22Rv1 (cell line): ENCODE data around the gene THAP11.
A peak's percentile ranks its signal among the peaks of the same experiment; 100 is the strongest.

Source experiments
- H3K27ac ChIP-seq: fragments of 450-650 bp; 2 replicates; pipeline ENCODE4 v1.5.1; 2017
- ZFX ChIP-seq: fragments of 450-650 bp; IDR thresholded peaks from 2 replicates; pipeline ENCODE4 v1.6.1; 2017; ENCODE audit warnings: antibody characterized with exemption, borderline replicate concordance
- TF ChIP-seq, protein P1 (sequence below): fragments of 450-650 bp; IDR thresholded peaks from 2 replicates; pipeline ENCODE4 v1.5.1; 2017; ENCODE audit warnings: mild to moderate bottlenecking

Gene THAP11

GRCh38 chr16:67880584-67880983 lies 38.5 kb downstream of the THAP11 start:
- TF ChIP-seq ZFX, result no peak
- TF ChIP-seq, protein P1, sequence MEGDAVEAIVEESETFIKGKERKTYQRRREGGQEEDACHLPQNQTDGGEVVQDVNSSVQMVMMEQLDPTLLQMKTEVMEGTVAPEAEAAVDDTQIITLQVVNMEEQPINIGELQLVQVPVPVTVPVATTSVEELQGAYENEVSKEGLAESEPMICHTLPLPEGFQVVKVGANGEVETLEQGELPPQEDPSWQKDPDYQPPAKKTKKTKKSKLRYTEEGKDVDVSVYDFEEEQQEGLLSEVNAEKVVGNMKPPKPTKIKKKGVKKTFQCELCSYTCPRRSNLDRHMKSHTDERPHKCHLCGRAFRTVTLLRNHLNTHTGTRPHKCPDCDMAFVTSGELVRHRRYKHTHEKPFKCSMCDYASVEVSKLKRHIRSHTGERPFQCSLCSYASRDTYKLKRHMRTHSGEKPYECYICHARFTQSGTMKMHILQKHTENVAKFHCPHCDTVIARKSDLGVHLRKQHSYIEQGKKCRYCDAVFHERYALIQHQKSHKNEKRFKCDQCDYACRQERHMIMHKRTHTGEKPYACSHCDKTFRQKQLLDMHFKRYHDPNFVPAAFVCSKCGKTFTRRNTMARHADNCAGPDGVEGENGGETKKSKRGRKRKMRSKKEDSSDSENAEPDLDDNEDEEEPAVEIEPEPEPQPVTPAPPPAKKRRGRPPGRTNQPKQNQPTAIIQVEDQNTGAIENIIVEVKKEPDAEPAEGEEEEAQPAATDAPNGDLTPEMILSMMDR, result no peak
- H3K27ac ChIP-seq, result no peak overlapping the region

DNA sequence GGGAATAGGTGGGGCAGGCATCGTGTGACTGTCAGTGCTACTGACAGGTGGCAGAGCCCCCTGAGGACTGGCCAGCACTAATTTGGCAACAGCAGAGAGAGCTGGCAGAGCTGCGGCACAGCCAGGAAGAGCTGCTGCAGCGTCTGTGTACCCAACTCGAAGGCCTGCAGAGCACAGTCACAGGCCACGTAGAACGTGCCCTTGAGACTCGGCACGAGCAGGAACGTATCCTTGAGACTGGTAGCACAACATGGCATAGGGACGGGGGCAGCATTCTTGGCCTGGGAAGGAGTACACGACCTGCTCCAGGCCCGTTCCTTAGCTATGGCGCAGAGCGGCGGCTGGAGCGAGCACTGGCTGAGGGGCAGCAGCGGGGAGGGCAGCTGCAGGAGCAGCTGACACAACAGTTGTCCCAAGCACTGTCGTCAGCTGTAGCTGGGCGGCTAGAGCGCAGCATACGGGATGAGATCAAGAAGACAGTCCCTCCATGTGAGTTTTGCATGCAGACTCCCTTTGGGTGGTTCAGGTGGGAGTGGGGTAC lies 39.6 kb downstream of the THAP11 start:
- H3K27ac ChIP-seq, result no peak overlapping the region
- TF ChIP-seq ZFX, result no peak
- TF ChIP-seq, protein P1, result no peak

DNA sequence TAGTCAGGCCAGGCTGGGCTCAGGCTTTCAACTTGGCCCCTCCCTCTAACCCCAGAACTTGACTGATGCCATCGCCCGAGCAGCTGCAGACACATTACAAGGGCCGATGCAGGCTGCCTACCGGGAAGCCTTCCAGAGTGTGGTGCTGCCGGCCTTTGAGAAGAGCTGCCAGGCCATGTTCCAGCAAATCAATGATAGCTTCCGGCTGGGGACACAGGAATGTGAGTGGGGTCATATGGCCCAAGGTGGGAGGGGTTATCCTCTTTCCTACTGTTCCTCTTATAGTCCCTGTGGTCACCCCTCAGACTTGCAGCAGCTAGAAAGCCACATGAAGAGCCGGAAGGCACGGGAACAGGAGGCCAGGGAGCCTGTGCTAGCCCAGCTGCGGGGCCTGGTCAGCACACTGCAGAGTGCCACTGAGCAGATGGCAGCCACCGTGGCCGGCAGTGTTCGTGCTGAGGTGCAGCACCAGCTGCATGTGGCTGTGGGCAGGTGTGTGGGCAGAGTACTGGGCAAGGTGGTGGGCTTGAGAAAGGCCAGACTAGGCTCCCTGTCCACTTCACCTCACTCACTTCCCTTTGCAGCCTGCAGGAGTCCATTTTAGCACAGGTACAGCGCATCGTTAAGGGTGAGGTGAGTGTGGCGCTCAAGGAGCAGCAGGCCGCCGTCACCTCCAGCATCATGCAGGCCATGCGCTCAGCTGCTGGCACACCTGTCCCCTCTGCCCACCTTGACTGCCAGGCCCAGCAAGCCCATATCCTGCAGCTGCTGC lies 40.4 kb downstream of the THAP11 start:
- TF ChIP-seq, protein P1, result no peak
- no peak for TF ChIP-seq ZFX
- no peak overlapping the region for H3K27ac ChIP-seq

DNA sequence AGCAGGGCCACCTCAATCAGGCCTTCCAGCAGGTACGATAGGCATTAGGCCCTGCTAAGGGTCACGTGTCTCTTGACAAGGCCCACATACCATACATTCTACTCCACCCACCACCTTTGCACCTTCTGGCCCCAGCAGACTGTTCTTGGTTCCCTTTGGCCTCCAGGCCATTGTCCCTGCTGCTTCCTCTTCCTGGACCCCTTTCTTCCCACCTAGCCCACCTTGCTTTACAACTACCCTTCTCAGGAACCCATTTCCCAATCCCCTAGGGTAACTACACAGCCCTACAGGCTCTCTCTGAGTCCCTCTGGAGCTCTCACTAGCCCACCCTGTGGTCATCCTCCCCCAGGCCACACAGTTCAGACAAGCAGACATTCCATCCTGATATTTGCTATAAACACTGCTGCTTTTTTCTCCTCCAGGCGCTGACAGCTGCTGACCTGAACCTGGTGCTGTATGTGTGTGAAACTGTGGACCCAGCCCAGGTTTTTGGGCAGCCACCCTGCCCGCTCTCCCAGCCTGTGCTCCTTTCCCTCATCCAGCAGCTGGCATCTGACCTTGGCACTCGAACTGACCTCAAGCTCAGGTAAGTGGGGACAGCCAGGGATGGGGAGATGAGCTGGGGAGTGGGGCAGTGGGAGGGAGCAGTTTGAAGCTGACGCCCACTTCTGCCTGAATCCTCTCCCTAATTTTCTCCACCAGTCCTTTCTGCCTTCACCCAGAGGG lies 41.2 kb downstream of the THAP11 start:
- no peak overlapping the region; the same call in 1 of the 2 replicates for H3K27ac ChIP-seq

DNA sequence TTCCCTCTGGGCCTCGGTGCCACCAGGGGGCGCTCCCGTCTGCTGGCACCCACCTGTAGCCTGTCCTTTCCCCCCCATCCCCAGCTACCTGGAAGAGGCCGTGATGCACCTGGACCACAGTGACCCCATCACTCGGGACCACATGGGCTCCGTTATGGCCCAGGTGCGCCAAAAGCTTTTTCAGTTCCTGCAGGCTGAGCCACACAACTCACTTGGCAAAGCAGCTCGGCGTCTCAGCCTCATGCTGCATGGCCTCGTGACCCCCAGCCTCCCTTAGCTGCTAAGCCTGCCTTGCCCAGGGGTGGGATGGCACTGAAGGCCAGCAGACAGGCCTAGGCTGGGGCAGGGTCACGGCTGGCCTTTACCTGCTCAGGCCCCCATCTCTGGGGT lies 41.7 kb downstream of the THAP11 start:
- TF ChIP-seq, protein P1, result peak; percentile 96
- TF ChIP-seq ZFX, result no peak
- peak overlapping the region; percentile 29; the same call in 1 of the 2 replicates for H3K27ac ChIP-seq

More for the DNA sequence above, 41.2 kb downstream of the THAP11 start:
- no peak for TF ChIP-seq ZFX
- TF ChIP-seq, protein P1, result no peak

DNA sequence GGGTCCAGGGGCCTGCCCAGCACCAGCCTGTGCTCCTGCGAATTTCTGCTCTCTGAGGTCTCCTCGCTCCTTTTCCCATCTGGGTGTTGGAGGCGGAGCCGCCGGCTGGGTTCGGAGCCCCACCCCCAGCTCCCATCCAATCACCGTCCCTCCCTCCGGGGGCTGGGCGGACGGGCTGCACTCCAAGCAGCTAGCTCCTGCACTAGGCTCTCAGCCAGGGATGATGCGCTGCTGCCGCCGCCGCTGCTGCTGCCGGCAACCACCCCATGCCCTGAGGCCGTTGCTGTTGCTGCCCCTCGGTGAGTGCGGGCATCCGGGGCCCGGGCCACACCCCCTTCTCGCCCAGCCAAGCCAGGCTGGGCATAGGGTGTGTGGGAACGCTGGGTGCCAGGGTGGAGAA lies 42.6 kb downstream of the THAP11 start, which contains the start of gene NRN1L:
TSS of gene NRN1L (plus strand) at position 202 of the 400 bp plus-strand sequence. CDS start at position 221, 19 bp downstream.
- peak within 1 kb of the TSS; percentile 29 for H3K27ac ChIP-seq
- TF ChIP-seq, protein P1, result no peak
- no peak for TF ChIP-seq ZFX

- no peak for TF ChIP-seq ZFX
- TF ChIP-seq, protein P1, result no peak
- no peak overlapping the region for H3K27ac ChIP-seq
Measured at GRCh38 chr16:67885545-67885944, 43.4 kb downstream of the THAP11 start.
